ENCODE results near the gene SCYL1. TPM values are rescaled to one million over a fixed set of nuclear protein-coding genes. Genes with fewer than 3 reads are reported as not detected.
A peak's percentile ranks its signal among the peaks of the same experiment; 100 is the strongest.

Gene SCYL1
- total and polyA plus RNA-seq, 2 experiments from 2014 or later, result 146 to 168 TPM

GRCh38 chr11:65530157-65530496 is 5.2 kb downstream of the SCYL1 start:
- H3K4me1 ChIP-seq (ENCODE audit: low read depth), result no peaks in the 10 kb centered on the region
- no peak overlapping the region for H3K4me3 ChIP-seq
- H3K27me3 ChIP-seq, result no peaks in the 10 kb centered on the region
- DNase-seq (ENCODE audit: low read depth in 1 of 2, low spot score in 1 of 2), result no peak
- TF ChIP-seq CTCF (IDR thresholded peaks at IDR 0.05; ENCODE audit: low read depth, low read length), result peak; percentile 22
- H3K27ac ChIP-seq, result no peak overlapping the region
- H3K9me3 ChIP-seq (ENCODE audit: low read depth), result no peaks in the 10 kb centered on the region
- H3K36me3 ChIP-seq, result peaks cover 35% of the 10 kb centered on the region

- no peaks in the 10 kb centered on the region for H3K9me3 ChIP-seq (ENCODE audit: low read depth)
- no peaks in the 10 kb centered on the region for H3K27me3 ChIP-seq
- H3K36me3 ChIP-seq, result peaks cover 34% of the 10 kb centered on the region
- no peak for DNase-seq (ENCODE audit: low read depth in 1 of 2, low spot score in 1 of 2)
- no peak overlapping the region for H3K4me3 ChIP-seq
- no peak for TF ChIP-seq CTCF (IDR thresholded peaks at IDR 0.05; ENCODE audit: low read depth, low read length)
- H3K4me1 ChIP-seq (ENCODE audit: low read depth), result no peaks in the 10 kb centered on the region
- H3K27ac ChIP-seq, result no peak overlapping the region
Measured at GRCh38 chr11:65532388-65533064, 7.6 kb downstream of the SCYL1 start.

- no peak overlapping the region for H3K4me3 ChIP-seq
- peaks cover 22% of the 10 kb centered on the region for H3K27me3 ChIP-seq
- no peak for TF ChIP-seq CTCF (IDR thresholded peaks at IDR 0.05; ENCODE audit: low read depth, low read length)
- peaks cover 30% of the 10 kb centered on the region for H3K36me3 ChIP-seq
- no peak overlapping the region for H3K27ac ChIP-seq
- H3K9me3 ChIP-seq (ENCODE audit: low read depth), result no peaks in the 10 kb centered on the region
- no peak for DNase-seq (ENCODE audit: low read depth in 1 of 2, low spot score in 1 of 2)
- no peaks in the 10 kb centered on the region for H3K4me1 ChIP-seq (ENCODE audit: low read depth)
Measured at GRCh38 chr11:65535102-65535501, 10.2 kb downstream of the SCYL1 start.

GRCh38 chr11:65536412-65537295 is 11.8 kb downstream of the SCYL1 start:
- no peak for DNase-seq (ENCODE audit: low read depth in 1 of 2, low spot score in 1 of 2)
- Histone ChIP-seq H3K4me3 (no peak overlapping the region), H3K4me1 (ENCODE audit: low read depth) (no peaks in the 10 kb centered on the region), H3K27me3 (peaks cover 24% of the 10 kb centered on the region), H3K9me3 (ENCODE audit: low read depth) (no peaks in the 10 kb centered on the region), H3K27ac (no peak overlapping the region), H3K36me3 (peaks cover 15% of the 10 kb centered on the region)
- TF ChIP-seq CTCF (IDR thresholded peaks at IDR 0.05; ENCODE audit: low read depth, low read length), result no peak

GRCh38 chr11:65537296-65537597 is 12.4 kb downstream of the SCYL1 start:
- Histone ChIP-seq H3K9me3 (ENCODE audit: low read depth) (no peaks in the 10 kb centered on the region), H3K27me3 (peaks cover 24% of the 10 kb centered on the region), H3K27ac (no peak overlapping the region), H3K4me1 (ENCODE audit: low read depth) (no peaks in the 10 kb centered on the region), H3K36me3 (peaks cover 12% of the 10 kb centered on the region), H3K4me3 (no peak overlapping the region)
- TF ChIP-seq CTCF (IDR thresholded peaks at IDR 0.05; ENCODE audit: low read depth, low read length), result no peak
- no peak for DNase-seq (ENCODE audit: low read depth in 1 of 2, low spot score in 1 of 2)
